Measurements from ENCODE around the gene MRPL10. TPM values are rescaled to one million over a fixed set of nuclear protein-coding genes. Genes with fewer than 3 reads are reported as not detected.

The MRPL10 gene
- total and polyA plus RNA-seq, 2 donors (not counting 3 experiments of a cell fraction or from before 2014, with no cell fraction given), result 43.4 to 84.0 TPM

- Histone ChIP-seq H3K4me2 (ENCODE audit: insufficient read depth, low read length) (no peak overlapping the region), H3K4me3 (replicated peaks in 1 of 3; ENCODE audit: insufficient read depth in 1 of 3, low read depth in 1 of 3, low read length in 3 of 3) (no peak overlapping the region), H3K27ac (ENCODE audit: insufficient read depth, low read depth, low read length) (no peak overlapping the region), H3K36me3 (ENCODE audit: control insufficient read depth in 2 of 2, extremely low read depth in 1 of 2, insufficient read depth in 2 of 2, low read length in 2 of 2) (no peaks in the 10 kb centered on the region), H3K4me1 (ENCODE audit: control insufficient read depth, extremely low read depth, insufficient read depth, low read length) (peaks cover 5% of the 10 kb centered on the region), H4K20me1 (replicated peaks; ENCODE audit: control insufficient read depth, extremely low read depth, insufficient read depth, low read length) (no peaks in the 10 kb centered on the region), H3K9ac (replicated peaks; ENCODE audit: extremely low read depth, insufficient read depth, low read length) (no peak overlapping the region), H3K9me3 (replicated peaks; ENCODE audit: control insufficient read depth, insufficient read depth, low read length) (no peaks in the 10 kb centered on the region), H3K27me3 (ENCODE audit: control insufficient read depth in 2 of 2, insufficient read depth in 2 of 2, low read length in 2 of 2) (peaks cover 26 to 58% of the 10 kb centered on the region in 2 experiments), H3K79me2 (ENCODE audit: control insufficient read depth, insufficient read depth, low read length) (no peaks in the 10 kb centered on the region), H2AFZ (ENCODE audit: low read depth, low read length) (no peak overlapping the region), H3K9me1 (replicated peaks; ENCODE audit: control insufficient read depth, extremely low read depth, insufficient read depth, low read length) (no peaks in the 10 kb centered on the region)
- CTCF ChIA-PET, result interaction anchor here (0.7 kb wide), 1 partner anchor 15 kb away, joined by 3 read pairs; no protein-coding TSS in a partner anchor
- no peak for TF ChIP-seq EZH2 (IDR thresholded peaks at IDR 0.05; ENCODE audit: borderline replicate concordance, low read depth, low read length, severe bottlenecking)
- no peak for TF ChIP-seq CTCF (IDR thresholded peaks at IDR 0.05; ENCODE audit: extremely low read depth in 1 of 2, insufficient read depth in 1 of 2, low read depth in 1 of 2, low read length in 2 of 2)
- TF ChIP-seq MYC (IDR thresholded peaks at IDR 0.05; ENCODE audit: low read depth, low read length), result no peak
- no peak for TF ChIP-seq POLR2AphosphoS5 (IDR thresholded peaks at IDR 0.05; ENCODE audit: insufficient read depth, low read depth, low read length)
- no peak for TF ChIP-seq POLR2A (IDR thresholded peaks at IDR 0.05; ENCODE audit: low read depth, low read length)
- no peak for TF ChIP-seq JUN (IDR thresholded peaks at IDR 0.05; ENCODE audit: borderline replicate concordance, insufficient read depth, insufficient read length, low read depth)
- TF ChIP-seq FOS (IDR thresholded peaks at IDR 0.05; ENCODE audit: borderline replicate concordance, insufficient read depth, low read length), result no peak
- no peak for TF ChIP-seq GATA2 (IDR thresholded peaks at IDR 0.05; ENCODE audit: insufficient read depth, insufficient read length, low read depth, low read length)
- BruUV-seq (replicated peaks), result no TSS peak
- FAIRE-seq, result no peak
- intact Hi-C loops (cut with micrococcal nuclease) (no loop called here), dilution Hi-C loops (cut with MboI; ENCODE audit: extremely low pct_ligation_motif_present, low sequenced_read_pairs) (no loop called here)
- DNase-seq (ENCODE audit: low read depth, low spot score), result no peak
- POLR2A ChIA-PET, result no interaction called here
Observed at GRCh38 chr17:47792979-47793378, 38.4 kb downstream of the MRPL10 start.
